Measurements from ENCODE around the gene VEGFA. TPM values are rescaled to one million over a fixed set of nuclear protein-coding genes. Genes with fewer than 3 reads are reported as not detected.

VEGFA gene
- polyA plus RNA-seq, 1 donor from 2014 or later = 7.3 TPM

Small RNA genes within 50 kb of the gene (small RNA-seq; reads per million reads assigned to genes)
- gene AL136131.3 = 0 reads per million in 3 experiments

Other genes with a start within 250 kb of the VEGFA start
- 28.5 and 36.0 TPM in 2 replicates for gene XPO5, start 194.2 kb upstream of the VEGFA start, polyA plus RNA-seq
- gene POLH, start 194.0 kb upstream of the VEGFA start, polyA plus RNA-seq = 6.5 and 9.1 TPM in 2 replicates
- 103 and 117 TPM in 2 replicates for gene GTPBP2, start 140.9 kb upstream of the VEGFA start, polyA plus RNA-seq
- gene MAD2L1BP, start 134.4 kb upstream of the VEGFA start, polyA plus RNA-seq = 43.2 and 64.2 TPM in 2 replicates
- 0.88 and 1.8 TPM in 2 replicates for gene RSPH9, start 125.2 kb upstream of the VEGFA start, polyA plus RNA-seq
- 39.6 and 52.4 TPM in 2 replicates for gene MRPS18A, start 82.4 kb upstream of the VEGFA start, polyA plus RNA-seq

Measured in neural cell (in vitro differentiated cells).